HG03139 (cell line): ENCODE results near the gene HSPA12A.

Source experiments
- ATAC-seq: cut with Tn5 transposase; IDR thresholded peaks from one replicate; pipeline ENCODE4 v1.9.1; 2021; ENCODE audit not compliant: unreplicated experiment

HSPA12A gene

DNA sequence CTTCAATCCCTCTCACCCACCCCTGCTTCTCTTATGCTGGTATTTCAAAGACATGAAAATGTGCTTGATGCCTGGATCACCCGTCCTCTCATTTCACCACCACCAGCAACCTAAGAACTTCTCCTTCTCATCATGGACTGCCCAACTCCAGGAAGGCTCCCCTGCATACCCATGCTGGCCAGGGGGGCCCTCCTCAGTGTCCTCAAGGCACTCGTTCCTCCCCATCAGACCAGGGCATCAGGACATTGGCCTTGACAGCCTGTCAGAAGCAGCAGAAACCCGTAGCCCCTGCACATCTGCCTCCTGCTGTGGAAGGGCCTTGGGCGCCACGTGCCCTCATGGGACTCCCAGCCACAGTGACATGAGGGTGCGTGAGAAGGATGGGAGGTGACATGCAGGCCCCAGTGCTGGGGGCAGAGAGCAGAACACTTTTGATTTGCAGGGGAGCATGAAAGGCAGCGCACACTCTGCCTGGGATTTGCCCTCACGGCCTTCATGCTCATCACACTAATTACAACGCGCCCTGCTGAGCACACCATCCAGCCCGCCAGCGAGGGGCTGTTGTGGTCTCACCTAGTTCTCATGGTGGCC, 1.9 kb upstream of the HSPA12A start:
- ATAC-seq = no peak

DNA sequence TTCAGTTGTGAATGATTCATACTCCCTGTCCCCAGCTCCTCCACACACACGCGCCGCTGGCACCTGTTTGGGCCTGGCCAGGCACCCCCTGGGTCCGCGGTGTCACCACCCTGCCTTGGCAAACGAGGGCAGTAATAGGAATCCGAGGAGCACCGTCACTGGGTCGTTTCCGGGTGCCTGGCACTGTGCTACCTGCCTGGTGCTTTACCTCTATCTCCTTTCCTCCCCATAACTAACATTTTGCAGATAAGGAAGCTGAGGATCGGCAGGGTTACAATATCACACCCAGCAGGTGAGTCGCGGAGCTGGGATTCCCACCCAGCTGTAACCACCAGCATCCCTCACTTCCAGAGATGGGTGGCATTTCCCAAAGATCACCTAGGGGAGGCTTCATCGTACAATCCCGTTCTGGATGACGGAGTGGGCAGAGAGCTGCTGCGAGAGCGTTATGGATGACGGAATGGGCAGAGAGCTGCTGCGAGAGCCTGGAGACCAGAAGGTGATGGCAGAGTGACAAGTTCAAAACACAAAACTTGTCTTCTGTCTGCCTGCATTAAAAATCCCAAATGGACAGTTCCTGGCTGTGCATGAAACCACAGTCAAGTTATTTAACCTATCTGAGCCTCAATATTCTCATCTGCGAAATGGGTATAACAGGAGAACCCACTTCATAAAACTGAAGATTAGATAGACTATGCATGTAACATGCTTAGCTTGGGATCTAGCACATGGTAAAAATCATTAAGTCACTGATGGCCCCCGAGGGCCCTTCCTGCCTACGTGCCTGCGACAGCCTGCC, 1.1 kb upstream of the HSPA12A start:
- no peak for ATAC-seq

GRCh38 chr10:116741391-116742351, 695 bp downstream of the HSPA12A start:
- no peak for ATAC-seq

DNA sequence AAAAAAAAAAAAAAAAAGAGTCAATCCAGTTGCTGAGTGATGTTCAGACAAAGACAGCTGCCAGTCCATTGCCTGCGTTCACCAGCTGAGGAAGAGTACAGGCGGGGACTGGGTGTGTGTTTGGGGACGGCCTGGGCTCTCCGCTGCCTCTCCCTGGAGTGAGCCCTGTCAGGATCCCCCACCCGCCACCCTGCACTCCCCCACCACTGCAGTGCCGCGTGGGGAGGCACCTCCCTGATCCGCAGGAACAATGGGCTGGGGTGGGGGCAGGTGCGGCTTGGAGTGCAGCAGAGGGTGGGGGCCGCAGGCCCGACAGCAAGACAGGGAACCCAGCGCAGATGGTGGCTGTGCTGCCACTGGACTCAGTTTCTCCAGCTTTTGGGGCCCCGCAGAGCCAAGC, 1.4 kb downstream of the HSPA12A start:
- ATAC-seq = no peak

DNA sequence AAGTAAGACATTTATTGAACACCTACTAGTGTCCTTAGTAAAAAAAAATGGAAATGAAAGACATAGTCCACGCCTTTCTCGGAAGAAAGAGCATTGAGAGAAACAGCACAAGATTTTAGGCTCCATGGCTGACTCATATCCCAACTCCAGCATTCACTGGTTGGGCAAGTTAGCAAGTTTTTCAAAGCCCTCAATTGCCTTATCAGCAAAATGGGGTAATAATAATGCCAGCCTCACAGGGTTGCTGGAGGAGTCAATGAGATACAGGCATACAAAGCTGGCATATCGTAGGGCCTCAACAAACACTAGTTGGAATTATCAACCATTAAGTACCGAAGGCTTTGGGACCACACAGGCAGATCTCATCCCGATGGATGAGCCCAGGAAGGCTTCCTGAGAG, 4.0 kb downstream of the HSPA12A start:
- ATAC-seq = no peak

GRCh38 chr10:116737627-116738327, 4.6 kb downstream of the HSPA12A start:
- no peak for ATAC-seq

DNA sequence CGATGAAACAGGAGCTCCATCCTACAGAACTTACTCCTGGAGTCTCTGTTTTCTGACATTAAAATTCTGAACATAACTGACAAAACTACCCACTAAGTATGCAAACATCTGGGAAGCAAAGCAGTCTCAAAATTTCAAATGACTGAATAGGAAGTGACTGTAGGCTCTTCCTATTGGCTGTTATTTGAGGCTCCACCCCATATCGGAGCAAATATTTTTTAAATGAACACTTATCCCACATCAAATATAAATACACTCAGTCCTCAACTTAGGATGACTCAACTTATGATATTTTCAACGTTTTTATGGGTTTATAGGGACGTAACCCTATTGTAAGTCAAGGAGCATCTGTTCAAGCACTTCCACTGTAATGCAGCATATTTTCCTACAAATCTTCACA, 8.8 kb downstream of the HSPA12A start:
- no peak for ATAC-seq

- ATAC-seq = no peak
These were observed 9.8 kb downstream of the HSPA12A start for GRCh38 chr10:116732573-116732972.

DNA sequence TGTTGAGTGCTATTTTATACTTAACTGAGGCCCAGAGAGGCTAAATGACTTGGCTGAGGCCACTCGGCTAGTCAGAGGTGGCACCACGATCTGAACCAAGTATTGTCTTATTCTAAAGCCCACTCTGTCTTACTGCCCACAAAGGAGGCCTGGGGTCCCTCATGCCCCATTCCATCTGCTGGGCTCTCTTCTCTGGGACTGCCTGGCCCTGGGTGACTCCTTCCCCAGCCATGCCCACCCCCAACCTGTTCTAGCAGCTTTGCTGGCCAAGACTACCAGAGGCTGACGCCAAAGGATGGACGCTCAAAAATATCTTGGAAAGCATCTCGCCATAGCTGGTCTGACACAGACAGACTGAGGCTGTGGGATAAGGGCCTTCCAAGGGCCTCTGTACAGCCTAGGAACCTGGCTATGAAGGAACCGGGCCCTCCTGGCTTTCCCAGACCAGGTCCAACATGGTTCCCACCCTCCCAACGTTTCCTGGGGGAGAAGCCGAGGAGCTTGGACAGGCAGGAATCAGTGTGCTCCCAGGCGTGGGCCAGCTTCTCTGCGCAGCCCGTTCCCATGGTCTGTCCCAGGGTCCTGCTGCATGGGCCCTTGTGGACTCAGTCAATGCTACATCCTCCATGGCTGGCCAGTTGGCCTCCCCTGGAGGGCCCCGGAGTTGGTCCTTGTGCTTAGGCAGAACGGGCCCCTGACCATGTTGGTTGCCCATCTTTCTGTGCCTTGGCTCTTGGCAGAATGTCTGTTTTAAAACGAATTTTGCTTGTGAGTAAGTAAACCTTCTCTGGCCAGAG, 11.7 kb downstream of the HSPA12A start:
- no peak for ATAC-seq

DNA sequence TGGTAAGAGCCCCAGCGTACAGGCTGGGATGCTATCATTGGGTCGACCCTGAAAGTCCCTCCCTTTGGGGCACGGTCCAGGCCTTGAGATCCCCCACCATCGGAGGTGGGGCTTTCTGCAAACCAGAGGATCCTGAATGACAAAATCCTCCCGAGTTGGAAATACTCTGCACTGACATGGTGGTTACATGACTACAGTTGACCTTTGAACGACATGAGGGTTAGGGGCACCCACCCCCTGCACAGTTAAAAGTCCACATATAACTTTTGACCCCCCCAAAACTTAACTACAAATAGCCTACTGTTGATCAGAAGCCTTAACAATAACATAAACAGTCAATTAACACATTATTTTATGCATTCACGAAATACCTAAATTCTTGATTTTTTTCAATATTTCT, 13.1 kb downstream of the HSPA12A start:
- no peak for ATAC-seq

- ATAC-seq = no peak
These were observed 13.8 kb downstream of the HSPA12A start for GRCh38 chr10:116728526-116729096.

GRCh38 chr10:116723428-116724281, 18.7 kb downstream of the HSPA12A start:
- no peak for ATAC-seq

- no peak for ATAC-seq
These were observed 19.5 kb downstream of the HSPA12A start for GRCh38 chr10:116722736-116723427.

- ATAC-seq = no peak
These were observed 20.6 kb downstream of the HSPA12A start for GRCh38 chr10:116721547-116722392.

DNA sequence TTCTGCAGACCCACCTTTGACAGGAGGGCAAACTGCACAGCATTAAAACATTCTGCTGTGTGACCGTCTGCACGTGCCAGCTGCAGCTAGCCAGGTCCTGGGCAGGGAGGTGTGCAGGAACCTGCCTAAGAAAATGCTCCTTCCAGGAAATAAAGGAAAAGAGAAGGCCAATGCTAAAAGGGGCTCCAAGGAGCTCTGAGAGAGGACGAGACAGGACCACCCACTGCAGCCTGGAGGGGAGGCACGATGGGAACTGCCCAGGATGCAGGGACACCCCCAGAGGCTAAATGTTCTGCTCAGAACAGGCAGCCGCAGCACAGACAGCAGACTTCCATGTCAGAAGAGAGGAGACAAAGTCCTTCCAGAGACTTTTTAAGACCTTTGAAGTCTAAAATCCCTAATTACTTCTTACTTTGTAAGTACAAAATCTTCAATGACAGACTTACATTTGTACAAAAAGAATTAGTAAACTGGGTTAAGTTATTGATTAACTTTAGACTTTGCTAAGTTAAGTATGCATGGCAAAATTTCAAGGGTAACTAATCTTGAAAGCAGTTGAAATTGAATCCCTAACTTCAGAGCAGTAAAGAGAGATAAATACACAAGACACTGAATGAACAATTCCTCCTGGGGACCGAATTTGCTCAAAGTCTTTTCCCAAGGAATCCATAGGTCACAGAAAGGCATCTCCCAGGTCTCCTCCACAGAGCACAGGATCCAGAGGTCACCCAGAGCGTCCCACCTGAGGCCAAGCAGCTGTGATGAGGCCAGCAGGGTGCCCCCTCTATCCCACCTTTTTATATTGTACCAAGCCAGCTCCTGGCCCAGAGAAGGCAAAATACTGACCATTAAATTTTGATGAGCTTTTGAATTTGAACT, 21.5 kb downstream of the HSPA12A start:
- no peak for ATAC-seq

GRCh38 chr10:116720241-116720643, 22.1 kb downstream of the HSPA12A start:
- no peak for ATAC-seq
